Astrocyte (in vitro differentiated cells and primary cell): ENCODE measurements around the gene STK38. TPM values are rescaled to one million over a fixed set of nuclear protein-coding genes. Genes with fewer than 3 reads are reported as not detected.

Experiments
- DNase-seq: peaks from one replicate; pipeline ENCODE4 v3.0.0-alpha.2; 2010; ENCODE audit warnings: low read depth
- FAIRE-seq: peaks from 2 replicates; lab custom pipeline; 2011; peaks lifted over from hg19 to GRCh38; lab: Jason Lieb, UNC
- H2AFZ ChIP-seq: 2 replicates; pipeline ENCODE4 v1.6.0; 2012; ENCODE audit warnings: low read depth, low read length, inconsistent platforms
- H3K27ac ChIP-seq: 2 replicates; pipeline ENCODE4 v1.5.1; 2011; ENCODE audit warnings: low read depth, low read length, inconsistent platforms
- H3K27me3 ChIP-seq: 2 replicates; pipeline ENCODE4 v1.6.0; 2011; ENCODE audit warnings: low read length, inconsistent platforms; ENCODE audit not compliant: insufficient read depth
- H3K36me3 ChIP-seq: 2 replicates; pipeline ENCODE4 v1.5.1; 2011; ENCODE audit warnings: low read length, inconsistent platforms; ENCODE audit not compliant: insufficient read depth
- H3K4me1 ChIP-seq: 2 replicates; pipeline ENCODE4 v1.5.1; 2011; ENCODE audit warnings: low read length, inconsistent platforms; ENCODE audit not compliant: insufficient read depth
- H3K4me2 ChIP-seq: 2 replicates; pipeline ENCODE4 v1.6.0; 2012; ENCODE audit warnings: low read length, inconsistent platforms
- H3K4me3 ChIP-seq: 2 replicates; pipeline ENCODE4 v1.5.1; 2011; ENCODE audit warnings: low read depth, mild to moderate bottlenecking, low read length, inconsistent platforms; ENCODE audit not compliant: insufficient read depth
- H3K79me2 ChIP-seq: 2 replicates; pipeline ENCODE4 v1.6.0; 2012; ENCODE audit warnings: mild to moderate bottlenecking, low read length, inconsistent platforms; ENCODE audit not compliant: insufficient read depth
- H3K9ac ChIP-seq: 2 replicates; pipeline ENCODE4 v1.6.0; 2012; ENCODE audit warnings: mild to moderate bottlenecking, low read length, inconsistent platforms
- H3K9me3 ChIP-seq: 2 replicates; pipeline ENCODE4 v1.5.1; 2012; ENCODE audit warnings: low read depth, mild to moderate bottlenecking, low read length, inconsistent platforms; ENCODE audit not compliant: insufficient read depth
- H4K20me1 ChIP-seq: 2 replicates; pipeline ENCODE4 v1.6.0; 2012; ENCODE audit warnings: low read length, inconsistent platforms; ENCODE audit not compliant: insufficient read depth
- H3K27ac Mint-ChIP-seq: one replicate; pipeline ENCODE4 v1.8.0; 2021; ENCODE audit warnings: mild to moderate bottlenecking, mixed read lengths; ENCODE audit not compliant: unreplicated experiment
- H3K27me3 Mint-ChIP-seq: one replicate; pipeline ENCODE4 v1.8.0; 2021; ENCODE audit warnings: low read depth, mixed read lengths; ENCODE audit not compliant: unreplicated experiment
- H3K36me3 Mint-ChIP-seq: one replicate; pipeline ENCODE4 v1.8.0; 2021; ENCODE audit warnings: low read depth, mixed read lengths; ENCODE audit not compliant: unreplicated experiment
- H3K4me1 Mint-ChIP-seq: one replicate; pipeline ENCODE4 v1.8.0; 2021; ENCODE audit warnings: low read depth, mixed read lengths; ENCODE audit not compliant: unreplicated experiment
- H3K4me3 Mint-ChIP-seq: one replicate; pipeline ENCODE4 v1.8.0; 2021; ENCODE audit warnings: mild to moderate bottlenecking, moderate library complexity, mixed read lengths; ENCODE audit not compliant: unreplicated experiment
- H3K9me3 Mint-ChIP-seq: one replicate; pipeline ENCODE4 v1.8.0; 2021; ENCODE audit warnings: mild to moderate bottlenecking, mixed read lengths; ENCODE audit not compliant: unreplicated experiment
- EZH2 ChIP-seq: IDR thresholded peaks from 2 replicates; pipeline ENCODE4 v1.6.1; 2012; ENCODE audit warnings: mild to moderate bottlenecking, low read length, inconsistent platforms; ENCODE audit not compliant: insufficient read depth
- total RNA-seq: library from RNA; stranded (reverse); gene quantifications from 2 replicates; pipeline ENCODE4 v1.2.1, GENCODE V29; 2021
- TF ChIP-seq, protein P1 (sequence below): IDR thresholded peaks from 2 replicates; pipeline ENCODE4 v1.5.1; 2011; ENCODE audit warnings: low read depth, mild to moderate bottlenecking, inconsistent platforms, low read length, moderate library complexity; ENCODE audit not compliant: insufficient read depth

Gene STK38
- total RNA-seq, 1 donor from 2014 or later, result 54.1 TPM

DNA sequence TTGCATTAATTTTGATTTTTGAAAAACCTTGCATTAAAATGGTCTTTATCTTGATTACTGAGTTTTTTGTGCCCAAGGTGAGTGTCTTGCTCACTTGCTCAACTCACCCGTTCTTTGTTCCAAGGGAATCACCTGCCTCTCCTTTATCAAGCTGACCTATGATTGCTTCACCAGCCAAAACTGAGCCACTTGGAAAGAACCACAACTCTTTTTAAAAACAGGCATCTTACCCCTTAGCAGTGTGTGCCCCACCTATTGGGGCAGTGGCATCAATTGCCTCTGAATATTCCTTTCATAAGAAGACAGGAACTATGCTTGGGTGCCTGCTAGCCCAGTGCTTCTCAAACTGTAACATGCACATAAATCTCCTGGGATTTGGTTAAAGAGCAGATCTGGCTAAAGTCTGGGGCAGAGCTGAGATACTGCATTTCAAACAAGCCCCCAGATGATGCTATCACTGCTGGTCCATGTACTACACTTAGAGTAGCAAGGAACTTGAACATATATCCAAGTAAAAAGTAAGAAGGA, 3.3 kb upstream of the STK38 start:
- Histone ChIP-seq H3K9me3 (no peaks in the 10 kb centered on the region), H3K27me3 (no peaks in the 10 kb centered on the region), H3K79me2 (peaks cover 18% of the 10 kb centered on the region), H3K4me1 (peaks cover 7% of the 10 kb centered on the region), H3K4me3 (no peak overlapping the region), H3K27ac (no peak overlapping the region), H2AFZ (no peak overlapping the region), H3K9ac (no peak overlapping the region), H4K20me1 (peaks cover 15% of the 10 kb centered on the region), H3K36me3 (no peaks in the 10 kb centered on the region), H3K4me2 (no peak overlapping the region)
- TF ChIP-seq EZH2, result no peak
- TF ChIP-seq, protein P1, sequence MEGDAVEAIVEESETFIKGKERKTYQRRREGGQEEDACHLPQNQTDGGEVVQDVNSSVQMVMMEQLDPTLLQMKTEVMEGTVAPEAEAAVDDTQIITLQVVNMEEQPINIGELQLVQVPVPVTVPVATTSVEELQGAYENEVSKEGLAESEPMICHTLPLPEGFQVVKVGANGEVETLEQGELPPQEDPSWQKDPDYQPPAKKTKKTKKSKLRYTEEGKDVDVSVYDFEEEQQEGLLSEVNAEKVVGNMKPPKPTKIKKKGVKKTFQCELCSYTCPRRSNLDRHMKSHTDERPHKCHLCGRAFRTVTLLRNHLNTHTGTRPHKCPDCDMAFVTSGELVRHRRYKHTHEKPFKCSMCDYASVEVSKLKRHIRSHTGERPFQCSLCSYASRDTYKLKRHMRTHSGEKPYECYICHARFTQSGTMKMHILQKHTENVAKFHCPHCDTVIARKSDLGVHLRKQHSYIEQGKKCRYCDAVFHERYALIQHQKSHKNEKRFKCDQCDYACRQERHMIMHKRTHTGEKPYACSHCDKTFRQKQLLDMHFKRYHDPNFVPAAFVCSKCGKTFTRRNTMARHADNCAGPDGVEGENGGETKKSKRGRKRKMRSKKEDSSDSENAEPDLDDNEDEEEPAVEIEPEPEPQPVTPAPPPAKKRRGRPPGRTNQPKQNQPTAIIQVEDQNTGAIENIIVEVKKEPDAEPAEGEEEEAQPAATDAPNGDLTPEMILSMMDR, result no peak
- Mint-ChIP-seq H3K27ac (no peak overlapping the region), H3K27me3 (peaks cover 10% of the 10 kb centered on the region), H3K9me3 (no peaks in the 10 kb centered on the region), H3K4me3 (no peak overlapping the region), H3K4me1 (peaks cover 2% of the 10 kb centered on the region), H3K36me3 (no peaks in the 10 kb centered on the region)
- no peak for DNase-seq
- no peak for FAIRE-seq

DNA sequence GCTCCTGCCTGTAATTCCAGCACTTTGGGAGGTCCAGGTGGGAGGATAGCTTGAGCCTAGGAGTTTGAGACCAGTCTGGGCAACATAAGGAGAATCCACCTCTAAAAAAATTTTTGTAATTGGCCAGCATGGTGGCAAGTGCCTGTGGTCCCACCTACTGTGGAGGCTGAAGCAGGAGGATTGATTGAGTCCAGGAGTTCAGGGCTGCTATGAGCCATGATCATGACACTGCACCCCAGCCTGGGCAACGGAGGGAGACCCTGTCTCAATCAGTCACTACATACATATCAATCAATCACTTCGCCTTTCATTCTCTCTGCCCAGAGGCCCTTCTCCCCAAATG, 1.1 kb upstream of the STK38 start:
- H3K4me3 Mint-ChIP-seq, result peak overlapping the region; percentile 37
- H3K4me1 ChIP-seq, result peaks cover 11% of the 10 kb centered on the region
- H3K27ac ChIP-seq, result no peak overlapping the region
- DNase-seq (no peak), FAIRE-seq (no peak)
- H3K36me3 ChIP-seq, result no peaks in the 10 kb centered on the region
- peaks cover 40% of the 10 kb centered on the region for H3K79me2 ChIP-seq
- H3K27me3 ChIP-seq, result no peaks in the 10 kb centered on the region
- peaks cover 3% of the 10 kb centered on the region for H3K36me3 Mint-ChIP-seq
- TF ChIP-seq EZH2, result no peak
- TF ChIP-seq, protein P1, result no peak
- H3K4me2 ChIP-seq, result no peak overlapping the region
- peaks cover 14% of the 10 kb centered on the region for H3K4me1 Mint-ChIP-seq
- H3K4me3 ChIP-seq, result no peak overlapping the region
- H3K27me3 Mint-ChIP-seq, result peaks cover 10% of the 10 kb centered on the region
- H3K27ac Mint-ChIP-seq, result no peak overlapping the region
- H3K9me3 Mint-ChIP-seq, result no peaks in the 10 kb centered on the region
- no peak overlapping the region for H3K9ac ChIP-seq
- H2AFZ ChIP-seq, result no peak overlapping the region
- H4K20me1 ChIP-seq, result peaks cover 30% of the 10 kb centered on the region
- no peaks in the 10 kb centered on the region for H3K9me3 ChIP-seq

DNA sequence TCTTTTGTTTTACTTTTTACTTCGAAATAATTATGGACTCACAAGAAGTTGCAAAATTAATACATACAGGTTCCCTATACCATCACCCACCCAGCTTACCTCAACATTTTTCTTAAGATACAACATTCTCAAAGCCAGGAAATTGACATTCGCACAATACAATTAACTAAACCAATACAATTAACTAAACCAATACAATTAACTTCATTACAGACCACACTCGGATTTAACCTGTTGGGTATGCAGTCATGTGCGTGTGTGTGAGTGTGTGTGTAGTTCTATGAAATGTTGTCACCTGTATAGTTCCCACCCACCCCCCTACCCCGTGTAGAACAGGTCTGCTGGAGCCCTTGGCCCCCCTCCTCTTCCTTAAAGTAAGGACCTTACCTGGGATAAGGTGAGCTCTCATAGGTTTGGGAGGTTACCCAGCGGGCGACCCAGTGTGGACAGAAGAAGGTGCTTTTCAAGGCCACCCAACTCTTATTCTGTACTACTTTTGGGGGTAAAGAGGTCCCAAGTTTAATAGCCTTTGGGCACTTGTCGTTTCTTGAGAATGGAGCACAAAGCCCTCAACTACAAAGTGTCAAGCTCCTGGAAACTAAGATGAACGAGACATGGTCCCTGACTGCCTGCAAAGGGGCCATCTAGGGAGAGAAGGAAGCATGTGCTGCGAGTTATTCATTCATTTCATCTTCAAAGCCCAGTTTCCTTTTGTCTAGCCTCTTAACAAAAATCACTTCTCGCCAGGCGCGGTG, 544 bp upstream of the STK38 start:
- Histone ChIP-seq H3K4me2 (peak overlapping the region; percentile 90), H3K27ac (peak overlapping the region; percentile 87), H3K36me3 (no peaks in the 10 kb centered on the region), H3K4me3 (peak overlapping the region; percentile 18), H3K27me3 (no peaks in the 10 kb centered on the region), H3K9me3 (no peaks in the 10 kb centered on the region), H4K20me1 (peaks cover 33% of the 10 kb centered on the region), H3K79me2 (peaks cover 44% of the 10 kb centered on the region), H3K9ac (peak overlapping the region; percentile 91), H2AFZ (no peak overlapping the region), H3K4me1 (peaks cover 11% of the 10 kb centered on the region)
- DNase-seq (no peak), FAIRE-seq (no peak)
- peaks cover 14% of the 10 kb centered on the region for H3K4me1 Mint-ChIP-seq
- H3K4me3 Mint-ChIP-seq, result peak overlapping the region; percentile 99
- H3K27ac Mint-ChIP-seq, result peak overlapping the region; percentile 89
- peaks cover 5% of the 10 kb centered on the region for H3K36me3 Mint-ChIP-seq
- peaks cover 10% of the 10 kb centered on the region for H3K27me3 Mint-ChIP-seq
- no peaks in the 10 kb centered on the region for H3K9me3 Mint-ChIP-seq
- TF ChIP-seq, protein P1, result no peak
- TF ChIP-seq EZH2, result no peak
